ENCODE data around the gene ABTB1. TPM values are rescaled to one million over a fixed set of nuclear protein-coding genes. Genes with fewer than 3 reads are reported as not detected.

The ABTB1 gene
- total RNA-seq, 4 donors from 2014 or later, result 17.6 to 91.9 (median 51.3) TPM

DNA sequence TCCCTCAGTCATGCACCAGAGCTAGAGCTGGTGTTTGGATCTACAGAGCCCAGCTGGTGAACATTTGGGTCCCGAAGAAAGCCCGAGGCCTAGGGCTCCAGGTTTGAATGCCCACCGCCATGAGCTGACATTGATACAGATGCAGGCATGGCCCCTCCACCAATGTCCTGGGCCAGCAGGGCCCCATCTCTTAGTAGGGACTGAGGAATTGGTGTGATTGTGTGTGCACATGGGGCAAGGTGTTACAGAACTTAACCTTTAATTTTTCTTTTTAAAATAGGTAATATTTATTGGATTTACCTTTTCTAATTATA is 32.8 kb upstream of the ABTB1 start:
- TF ChIP-seq CTCF (IDR thresholded peaks at IDR 0.05; ENCODE audit: low read depth), result no peak

GRCh38 chr3:127644641-127645370 is 27.9 kb upstream of the ABTB1 start:
- no peak for TF ChIP-seq CTCF (IDR thresholded peaks at IDR 0.05; ENCODE audit: low read depth)

GRCh38 chr3:127645371-127646015 is 27.3 kb upstream of the ABTB1 start:
- TF ChIP-seq CTCF (IDR thresholded peaks at IDR 0.05; ENCODE audit: low read depth), result no peak

GRCh38 chr3:127646501-127647046 is 26.2 kb upstream of the ABTB1 start:
- no peak for TF ChIP-seq CTCF (IDR thresholded peaks at IDR 0.05; ENCODE audit: low read depth)

GRCh38 chr3:127647166-127647844 is 25.4 kb upstream of the ABTB1 start:
- TF ChIP-seq CTCF (IDR thresholded peaks at IDR 0.05; ENCODE audit: low read depth), result no peak

DNA sequence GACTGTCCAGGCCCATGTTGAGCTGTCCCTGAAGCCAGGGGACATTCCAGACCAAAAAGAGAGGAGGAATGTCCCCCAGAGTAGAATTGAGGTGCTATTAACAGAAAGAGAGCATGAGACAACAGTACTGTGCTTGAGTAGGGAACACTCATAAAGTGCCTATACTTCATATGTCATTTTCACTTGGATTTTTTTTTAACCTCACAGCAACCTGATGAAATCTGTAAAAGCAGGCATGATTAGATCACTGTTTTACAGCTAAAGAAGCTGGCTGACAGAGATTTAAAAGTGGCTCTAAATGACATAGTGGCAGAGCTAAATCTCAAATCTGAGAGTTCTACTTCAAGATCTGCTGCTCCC is 24.9 kb upstream of the ABTB1 start:
- TF ChIP-seq CTCF (IDR thresholded peaks at IDR 0.05; ENCODE audit: low read depth), result no peak

- no peak for TF ChIP-seq CTCF (IDR thresholded peaks at IDR 0.05; ENCODE audit: low read depth)
Observed at GRCh38 chr3:127650236-127650635, 22.5 kb upstream of the ABTB1 start.
